GM21447 (cell line): ENCODE measurements around the gene R3HDM4.
"Not testable (repeated sequence)": the region's sequence is repeated elsewhere in the genome, so short reads cannot be mapped to it uniquely, and the experiment has no call there.

Experiments
- ATAC-seq: cut with Tn5 transposase; IDR thresholded peaks from one replicate; pipeline ENCODE4 v1.9.1; 2021; ENCODE audit not compliant: unreplicated experiment

Gene R3HDM4

DNA sequence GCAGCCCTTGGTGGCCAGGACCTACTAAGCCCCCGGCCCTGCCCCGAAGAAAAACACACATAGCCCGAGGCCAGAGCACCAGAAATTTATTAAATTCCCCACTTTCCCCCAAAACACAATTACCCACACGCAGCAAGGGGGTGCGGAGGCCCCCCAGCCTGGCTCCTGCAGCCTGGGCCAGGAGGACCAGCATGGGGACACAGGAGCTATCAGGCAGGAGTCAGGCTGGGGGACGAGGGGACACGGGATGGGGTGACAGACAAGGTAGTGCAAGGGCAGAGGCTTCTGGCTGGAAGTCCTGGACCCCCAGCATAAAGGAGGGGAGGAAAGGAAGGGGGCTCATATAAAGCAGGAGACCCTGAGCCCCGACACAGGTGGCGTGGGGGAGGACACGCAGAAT is 16.6 kb downstream of the R3HDM4 start:
- no peak for ATAC-seq

DNA sequence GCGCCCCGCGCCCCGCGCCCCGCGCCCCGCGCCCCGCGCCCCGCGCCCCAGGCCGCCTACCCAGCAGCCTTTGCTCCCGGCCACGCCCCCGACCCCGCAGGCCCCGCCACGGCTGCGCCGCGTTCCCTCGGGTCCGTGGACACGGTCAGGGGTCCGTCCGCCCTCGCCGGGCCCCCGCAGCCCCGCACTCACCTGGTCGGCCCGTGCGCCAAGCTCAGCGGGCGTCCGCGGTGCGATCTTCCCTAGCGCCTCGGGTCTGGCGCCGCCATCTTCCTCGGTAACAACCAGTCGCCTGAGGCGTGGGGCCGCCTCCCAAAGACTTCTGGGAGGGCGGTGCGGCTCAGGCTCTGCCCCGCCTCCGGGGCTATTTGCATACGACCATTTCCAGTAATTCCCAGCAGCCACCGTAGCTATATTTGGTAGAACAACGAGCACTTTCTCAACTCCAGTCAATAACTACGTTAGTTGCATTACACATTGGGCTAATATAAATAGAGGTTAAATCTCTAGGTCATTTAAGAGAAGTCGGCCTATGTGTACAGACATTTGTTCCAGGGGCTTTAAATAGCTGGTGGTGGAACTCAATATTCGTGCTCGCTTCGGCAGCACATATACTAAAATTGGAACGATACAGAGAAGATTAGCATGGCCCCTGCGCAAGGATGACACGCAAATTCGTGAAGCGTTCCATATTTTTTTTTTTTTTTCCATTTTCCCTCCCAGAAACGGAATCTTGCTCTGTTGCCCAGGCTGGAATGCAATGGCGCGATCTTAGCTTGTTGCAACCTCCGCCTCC is 19.9 kb downstream of the R3HDM4 start, which contains the start of the genes MED16 and RNU6-9:
TSS of gene MED16 (minus strand) at position 294 of the 796 bp plus-strand sequence. CDS start 2,056 bp downstream, outside the sequence.
TSS of gene RNU6-9 (plus strand) at position 591 of the 796 bp plus-strand sequence.
- peak; percentile 73 for ATAC-seq

GRCh38 chr19:892243-892893 is 20.7 kb downstream of the R3HDM4 start:
- no peak for ATAC-seq

DNA sequence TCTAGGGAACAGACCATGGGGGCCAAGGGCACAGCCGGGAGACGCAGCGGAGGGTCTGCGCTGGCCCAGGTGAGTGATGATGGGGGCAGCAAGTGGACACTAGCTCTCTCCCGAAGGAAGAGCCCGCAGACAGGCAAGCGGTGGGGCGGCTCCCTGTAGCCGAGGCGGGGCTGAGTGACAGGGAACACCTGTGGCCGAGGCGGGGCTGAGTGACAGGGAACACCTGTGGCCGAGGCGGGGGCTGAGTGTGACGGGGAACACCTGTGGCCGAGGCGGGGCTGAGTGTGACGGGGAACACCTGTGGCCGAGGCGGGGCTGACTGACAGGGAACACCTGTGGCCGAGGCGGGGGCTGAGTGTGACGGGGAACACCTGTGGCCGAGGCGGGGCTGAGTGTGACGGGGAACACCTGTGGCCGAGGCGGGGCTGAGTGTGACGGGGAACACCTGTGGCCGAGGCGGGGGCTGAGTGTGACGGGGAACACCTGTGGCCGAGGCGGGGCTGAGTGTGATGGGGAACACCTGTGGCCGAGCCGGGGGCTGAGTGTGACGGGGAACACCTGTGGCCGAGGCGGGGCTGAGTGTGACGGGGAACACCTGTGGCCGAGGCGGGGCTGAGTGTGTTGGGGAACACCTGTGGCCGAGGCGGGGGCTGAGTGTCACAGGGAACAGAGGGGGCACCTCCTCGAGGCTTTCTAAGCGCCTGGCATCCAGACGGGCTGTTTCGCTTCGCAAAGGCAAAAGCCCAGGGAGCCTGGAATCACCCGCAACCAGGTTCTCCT is 21.4 kb downstream of the R3HDM4 start:
- not testable (repeated sequence) for ATAC-seq

- ATAC-seq, result no peak
Observed at GRCh38 chr19:890831-891230, 22.2 kb downstream of the R3HDM4 start.

DNA sequence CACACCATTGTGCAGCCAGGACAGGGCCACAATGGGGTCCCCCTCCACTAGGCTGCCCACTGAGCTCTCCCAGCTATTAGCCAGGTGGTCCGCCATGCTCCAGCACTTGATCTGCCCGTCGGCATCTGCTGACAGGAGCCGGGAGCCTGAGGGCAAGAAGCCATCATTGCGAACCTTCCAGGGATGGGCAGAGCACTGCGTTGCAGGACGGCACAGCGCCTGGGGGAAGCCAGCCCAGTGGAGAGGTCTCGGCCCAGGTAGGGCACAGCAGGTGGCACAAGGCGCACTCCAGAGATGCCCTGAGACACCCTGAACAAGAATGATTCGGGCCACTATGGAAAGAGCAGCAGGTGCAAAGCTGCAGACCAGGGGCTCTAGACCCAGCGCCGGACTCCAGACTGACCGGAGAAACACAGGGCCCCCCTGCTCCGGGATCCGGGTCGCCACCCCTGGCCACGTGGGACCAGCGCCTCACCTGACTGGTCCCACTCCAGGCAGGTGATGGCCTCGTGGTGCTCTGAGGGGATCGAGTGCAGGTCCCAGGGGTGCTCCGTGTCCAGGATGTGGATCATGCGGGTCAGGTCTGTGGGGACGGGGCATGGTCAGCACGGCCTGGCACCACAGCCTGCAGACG is 23.2 kb downstream of the R3HDM4 start:
- ATAC-seq, result no peak

DNA sequence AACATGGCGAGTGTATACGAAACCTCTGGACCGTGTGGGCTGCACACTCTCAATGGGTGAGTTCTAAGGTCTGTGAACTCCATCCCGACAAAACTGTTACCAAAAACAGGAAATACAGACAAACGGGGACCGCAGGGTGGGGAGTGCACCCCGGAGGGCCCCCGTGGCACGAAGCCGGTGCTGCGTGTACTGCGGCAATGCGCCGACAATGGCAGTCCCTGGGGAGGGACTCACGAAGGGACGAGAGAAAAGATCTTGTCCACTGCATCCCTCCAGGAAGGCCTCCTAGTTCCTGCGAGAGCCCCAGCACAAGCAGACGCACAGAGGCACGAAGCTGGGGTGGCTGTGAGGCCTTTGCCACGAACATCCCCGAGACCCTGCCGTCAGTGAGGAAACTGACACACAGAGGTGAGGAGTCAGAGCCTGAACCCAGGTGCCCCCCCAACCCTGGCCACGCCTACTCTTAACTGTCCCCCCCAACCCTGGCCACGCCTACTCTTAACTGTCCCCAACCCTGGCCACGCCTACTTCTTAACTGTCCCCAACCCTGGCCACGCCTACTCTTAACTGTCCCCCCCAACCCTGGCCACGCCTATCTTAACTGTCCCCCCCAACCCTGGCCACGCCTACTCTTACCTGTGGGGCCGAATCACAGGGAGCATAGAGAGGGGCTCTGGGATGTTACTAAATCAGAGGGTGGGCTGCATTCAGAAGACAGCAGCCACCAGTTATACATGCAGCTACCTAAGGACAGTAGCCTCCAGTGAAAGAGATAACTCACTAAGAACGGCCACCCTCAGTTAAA is 24.2 kb downstream of the R3HDM4 start:
- ATAC-seq, result no peak

DNA sequence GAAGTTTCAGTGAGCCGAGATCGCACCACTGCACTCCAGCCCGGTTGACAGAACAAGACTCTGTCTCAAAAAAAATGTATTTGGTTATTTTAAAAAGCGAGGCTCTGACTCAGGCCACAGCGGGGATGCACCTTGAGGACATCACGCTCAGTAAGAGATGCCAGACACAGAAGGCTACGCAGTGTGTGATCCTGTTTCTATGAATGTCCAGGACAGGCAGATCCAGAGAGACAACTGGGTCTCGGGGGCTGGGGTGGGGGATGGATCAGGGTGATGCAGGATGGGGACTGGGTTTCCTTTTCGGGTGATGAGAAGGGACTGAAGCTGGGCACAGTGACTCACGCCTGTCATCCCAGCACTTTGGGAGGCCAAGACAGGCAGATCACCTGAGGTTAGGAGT is 25.4 kb downstream of the R3HDM4 start:
- no peak for ATAC-seq

- ATAC-seq, result no peak
Observed at GRCh38 chr19:887072-887471, 25.9 kb downstream of the R3HDM4 start.

DNA sequence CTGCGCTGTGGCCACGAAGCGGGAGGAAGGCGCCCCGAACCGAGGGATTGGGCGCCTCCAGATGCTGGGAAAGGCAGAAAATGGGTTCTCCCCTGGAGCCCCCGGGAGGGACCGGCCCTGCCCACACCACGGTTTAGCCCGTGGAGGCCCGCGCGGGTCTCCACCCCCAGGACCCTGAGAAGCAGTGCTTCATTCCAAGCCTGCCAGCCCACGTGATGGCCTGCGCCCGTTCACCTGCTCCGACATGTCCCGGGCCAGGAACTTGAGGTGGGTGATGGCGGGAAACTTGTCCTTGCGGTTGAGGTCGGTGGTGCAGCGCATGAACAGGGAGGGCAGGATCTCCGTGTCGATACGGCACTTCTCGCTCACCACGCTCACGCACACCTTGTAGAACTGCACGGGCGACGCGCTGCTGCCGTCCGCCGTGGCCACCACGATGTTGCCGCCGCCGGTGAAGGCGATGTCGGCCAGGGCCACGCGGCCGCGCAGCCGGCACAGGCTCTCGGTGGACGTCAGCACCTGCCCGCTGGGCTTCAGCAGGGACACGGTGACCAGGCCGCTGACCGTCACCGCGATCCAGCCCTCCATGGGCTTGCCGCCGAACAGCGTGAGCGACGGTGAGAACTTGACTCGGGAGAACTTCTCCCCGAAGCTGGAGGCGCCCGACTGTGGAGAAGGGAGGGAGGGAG is 27.3 kb downstream of the R3HDM4 start:
- ATAC-seq, result no peak

GRCh38 chr19:884420-885211 is 28.4 kb downstream of the R3HDM4 start:
- no peak for ATAC-seq

DNA sequence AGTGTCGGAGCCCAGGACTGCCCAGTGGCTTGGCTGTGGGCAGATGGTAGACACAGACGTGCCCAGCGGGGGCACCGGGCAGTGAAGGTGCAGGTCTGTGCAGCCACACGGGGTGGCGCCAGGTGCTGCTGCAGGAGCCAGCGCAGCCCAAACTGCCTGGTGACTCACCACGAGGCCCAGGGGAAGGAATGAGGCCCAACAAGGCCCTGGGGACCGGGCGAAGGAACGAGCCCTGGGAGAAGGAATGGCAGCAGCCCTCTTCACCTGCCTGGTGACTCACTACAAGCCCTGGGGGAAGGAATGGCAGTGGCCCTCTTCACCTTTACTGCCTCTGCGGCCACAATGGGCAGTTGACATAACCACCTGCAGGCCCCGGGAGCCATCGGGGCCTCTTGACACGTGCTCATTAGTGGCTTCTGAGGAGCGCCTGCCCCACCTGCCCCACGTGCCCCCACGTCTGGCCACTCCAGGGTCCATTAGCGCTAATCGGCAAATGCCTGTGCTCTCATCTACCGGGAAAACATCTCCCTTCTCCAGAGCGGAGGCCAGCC is 29.3 kb downstream of the R3HDM4 start:
- no peak for ATAC-seq

- no peak for ATAC-seq
Observed at GRCh38 chr19:882871-883497, 30.0 kb downstream of the R3HDM4 start.

- no peak for ATAC-seq
Observed at GRCh38 chr19:881385-882071, 31.5 kb downstream of the R3HDM4 start.

- ATAC-seq, result no peak
Observed at GRCh38 chr19:879711-880438, 33.1 kb downstream of the R3HDM4 start.

GRCh38 chr19:878751-879561 is 34.1 kb downstream of the R3HDM4 start:
- ATAC-seq, result not testable (repeated sequence)
